GM12873 (cell line): ENCODE results near the gene DYNLRB2.

Experiments
- TF ChIP-seq, protein P1 (sequence below): IDR thresholded peaks from 2 replicates; pipeline ENCODE4 v1.5.1; 2012; ENCODE audit warnings: low read depth, mild to moderate bottlenecking, moderate library complexity, low read length, control low read depth; ENCODE audit not compliant: insufficient read depth; ENCODE audit errors: missing control alignments

DYNLRB2 gene

GRCh38 chr16:80526418-80527061 lies 14.3 kb upstream of the DYNLRB2 start:
- TF ChIP-seq, protein P1, sequence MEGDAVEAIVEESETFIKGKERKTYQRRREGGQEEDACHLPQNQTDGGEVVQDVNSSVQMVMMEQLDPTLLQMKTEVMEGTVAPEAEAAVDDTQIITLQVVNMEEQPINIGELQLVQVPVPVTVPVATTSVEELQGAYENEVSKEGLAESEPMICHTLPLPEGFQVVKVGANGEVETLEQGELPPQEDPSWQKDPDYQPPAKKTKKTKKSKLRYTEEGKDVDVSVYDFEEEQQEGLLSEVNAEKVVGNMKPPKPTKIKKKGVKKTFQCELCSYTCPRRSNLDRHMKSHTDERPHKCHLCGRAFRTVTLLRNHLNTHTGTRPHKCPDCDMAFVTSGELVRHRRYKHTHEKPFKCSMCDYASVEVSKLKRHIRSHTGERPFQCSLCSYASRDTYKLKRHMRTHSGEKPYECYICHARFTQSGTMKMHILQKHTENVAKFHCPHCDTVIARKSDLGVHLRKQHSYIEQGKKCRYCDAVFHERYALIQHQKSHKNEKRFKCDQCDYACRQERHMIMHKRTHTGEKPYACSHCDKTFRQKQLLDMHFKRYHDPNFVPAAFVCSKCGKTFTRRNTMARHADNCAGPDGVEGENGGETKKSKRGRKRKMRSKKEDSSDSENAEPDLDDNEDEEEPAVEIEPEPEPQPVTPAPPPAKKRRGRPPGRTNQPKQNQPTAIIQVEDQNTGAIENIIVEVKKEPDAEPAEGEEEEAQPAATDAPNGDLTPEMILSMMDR: peak; percentile 82

DNA sequence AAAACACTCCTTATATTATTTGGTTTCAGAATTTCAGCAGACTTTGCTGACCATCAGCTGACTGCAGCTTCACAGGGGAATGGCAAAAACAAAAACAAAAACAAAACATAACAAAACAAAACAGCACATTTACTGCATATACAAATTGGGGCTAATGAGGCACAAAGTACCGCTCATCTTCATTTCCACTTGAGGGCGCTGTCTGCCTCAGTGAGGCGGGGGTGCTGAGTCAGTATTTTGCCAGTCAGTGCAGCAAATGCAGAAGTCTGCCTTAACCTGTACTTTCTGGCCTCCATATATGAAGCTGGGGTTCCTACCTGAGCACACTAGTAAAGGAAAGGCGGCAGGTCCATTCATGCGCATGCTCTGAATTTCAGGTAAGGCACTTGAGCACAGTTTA lies 13.5 kb upstream of the DYNLRB2 start:
- TF ChIP-seq, protein P1: peak; percentile 83

- TF ChIP-seq, protein P1: no peak
Measured at GRCh38 chr16:80530479-80530878, 10.3 kb upstream of the DYNLRB2 start.

DNA sequence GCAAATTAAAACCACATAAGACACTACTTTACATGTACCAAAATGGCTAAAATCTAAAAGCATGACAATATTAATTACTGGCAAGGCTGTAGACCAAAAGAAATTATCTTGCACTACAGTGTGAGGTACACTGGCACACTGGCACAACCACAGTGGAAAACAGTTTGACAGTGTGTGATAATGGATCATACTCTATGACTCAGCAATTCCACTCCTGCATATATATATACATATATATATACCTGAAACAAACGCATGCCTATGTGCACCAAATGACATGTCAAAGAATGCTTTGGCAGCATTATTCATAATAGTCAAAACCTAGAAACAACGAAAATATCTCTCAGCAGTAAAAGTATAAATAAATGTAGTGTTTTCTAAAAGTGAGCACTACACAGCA lies 4.6 kb upstream of the DYNLRB2 start:
- TF ChIP-seq, protein P1: no peak

DNA sequence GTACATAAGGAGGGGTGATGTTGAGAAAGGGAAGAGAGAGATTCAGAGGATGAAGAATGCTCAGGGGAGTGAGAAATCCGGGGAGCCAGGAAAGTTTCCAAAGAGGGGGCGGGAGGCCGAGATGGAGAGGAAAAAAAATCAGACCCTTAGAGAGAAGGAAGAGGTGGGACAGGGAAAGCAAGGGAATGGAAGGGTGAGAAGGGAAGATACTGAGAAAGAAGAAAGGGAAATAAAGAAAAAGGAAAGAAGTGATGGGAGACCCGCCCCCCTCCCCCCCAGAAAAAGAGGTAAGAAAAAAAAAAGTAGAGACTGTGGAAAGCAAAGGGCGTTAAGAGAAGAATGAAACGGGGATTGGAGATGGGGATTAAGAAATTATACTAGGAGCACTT lies 507 bp downstream of the DYNLRB2 start:
- TF ChIP-seq, protein P1: no peak

DNA sequence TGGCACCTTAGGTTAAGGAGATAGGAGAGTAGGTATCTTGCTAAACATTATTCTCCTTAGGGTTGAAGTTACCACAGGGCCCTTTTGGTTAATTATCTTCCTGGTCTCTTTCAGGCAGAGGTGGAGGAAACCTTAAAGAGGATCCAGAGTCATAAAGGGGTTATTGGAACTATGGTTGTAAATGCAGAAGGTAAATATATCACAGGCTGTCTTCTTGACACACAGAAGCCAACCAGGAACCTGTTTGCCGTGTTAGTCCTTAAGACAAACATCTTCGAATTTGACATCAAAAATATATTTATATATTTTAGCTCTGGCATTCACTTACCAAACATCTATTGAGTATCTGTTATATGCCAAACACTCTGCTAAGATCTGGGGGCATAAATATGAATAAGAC lies 2.4 kb downstream of the DYNLRB2 start:
- TF ChIP-seq, protein P1: no peak

DNA sequence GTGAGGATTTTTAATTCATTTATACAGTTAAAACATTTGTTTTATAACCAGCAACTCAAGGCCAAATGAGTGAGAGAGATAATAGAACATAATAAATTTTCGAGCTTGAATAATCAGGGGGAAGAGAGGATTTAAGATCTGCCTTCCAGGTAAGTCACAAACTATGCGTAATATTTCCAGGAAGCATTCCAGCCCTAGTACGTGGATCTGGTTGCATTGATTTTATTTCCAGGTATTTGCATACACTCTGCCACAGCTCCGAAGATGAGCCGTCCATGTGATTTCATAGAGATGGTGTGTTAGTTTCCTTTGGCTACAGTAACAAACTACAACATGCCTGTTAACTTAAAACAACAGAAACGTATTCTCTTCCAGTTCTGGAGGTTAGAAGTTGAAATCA lies 3.5 kb downstream of the DYNLRB2 start:
- TF ChIP-seq, protein P1: no peak

- TF ChIP-seq, protein P1: no peak
Measured at GRCh38 chr16:80546249-80546648, 5.5 kb downstream of the DYNLRB2 start.
